T-helper 2 cell treated with Interferon-gamma antibody and Interleukin-4, amounts not matched to agents 5 μg/mL and 100 μg/mL, for 36 hours (primary cell): Measurements from ENCODE around the gene ZNF710.
A peak's percentile ranks its signal among the peaks of the same experiment; 100 is the strongest.
"Not testable (repeated sequence)": the region's sequence is repeated elsewhere in the genome, so short reads cannot be mapped to it uniquely, and the experiment has no call there.

Source experiments
- DNase-seq: peaks from one replicate; pipeline ENCODE4 v3.0.0; 2021; ENCODE audit warnings: low spot score
- H3K27ac Mint-ChIP-seq: one replicate; pipeline ENCODE4 v1.8.0; 2021; ENCODE audit warnings: mild to moderate bottlenecking, mixed read lengths
- H3K27me3 Mint-ChIP-seq: one replicate; pipeline ENCODE4 v1.8.0; 2021; ENCODE audit warnings: low read depth, mixed read lengths
- H3K36me3 Mint-ChIP-seq: one replicate; pipeline ENCODE4 v1.8.0; 2021; ENCODE audit warnings: low read depth, mixed read lengths
- H3K4me1 Mint-ChIP-seq: one replicate; pipeline ENCODE4 v1.8.0; 2021; ENCODE audit warnings: low read depth, mixed read lengths
- H3K4me3 Mint-ChIP-seq: one replicate; pipeline ENCODE4 v1.8.0; 2022; ENCODE audit warnings: mild to moderate bottlenecking, moderate library complexity, mixed read lengths
- H3K9me3 Mint-ChIP-seq: one replicate; pipeline ENCODE4 v1.8.0; 2021; ENCODE audit warnings: mixed read lengths

The ZNF710 gene

GRCh38 chr15:90001062-90001682 lies at the start of gene ZNF710:
TSS of gene ZNF710 (plus strand) at chr15:90001324. CDS start at chr15:90067138, 65,814 bp downstream.
- Mint-ChIP-seq H3K27ac (peak within 1 kb of the TSS; percentile 96), H3K4me3 (peak within 1 kb of the TSS; percentile 98), H3K4me1 (peaks cover 37% of the 10 kb centered on the region), H3K27me3 (peaks cover 6% of the 10 kb centered on the region), H3K9me3 (no peaks in the 10 kb centered on the region), H3K36me3 (peaks cover 21% of the 10 kb centered on the region)
- DNase-seq, result peak; percentile 27

GRCh38 chr15:89954541-89954940 lies 46.6 kb upstream of the ZNF710 start:
- peaks cover 4% of the 10 kb centered on the region for H3K4me1 Mint-ChIP-seq
- H3K27ac Mint-ChIP-seq, result no peak overlapping the region
- no peak for DNase-seq
- no peaks in the 10 kb centered on the region for H3K9me3 Mint-ChIP-seq
- H3K36me3 Mint-ChIP-seq, result no peaks in the 10 kb centered on the region
- peaks cover 7% of the 10 kb centered on the region for H3K27me3 Mint-ChIP-seq
- H3K4me3 Mint-ChIP-seq, result no peak overlapping the region

- H3K36me3 Mint-ChIP-seq, H3K27ac Mint-ChIP-seq, H3K9me3 Mint-ChIP-seq, H3K4me3 Mint-ChIP-seq, DNase-seq, H3K4me1 Mint-ChIP-seq, H3K27me3 Mint-ChIP-seq: not testable (repeated sequence)
These were observed 45.6 kb upstream of the ZNF710 start for GRCh38 chr15:89955449-89955998.

- Mint-ChIP-seq H3K9me3 (no peaks in the 10 kb centered on the region), H3K4me3 (no peak overlapping the region), H3K36me3 (no peaks in the 10 kb centered on the region), H3K27me3 (peaks cover 7% of the 10 kb centered on the region), H3K4me1 (no peaks in the 10 kb centered on the region), H3K27ac (no peak overlapping the region)
- DNase-seq, result no peak
These were observed 42.9 kb upstream of the ZNF710 start for GRCh38 chr15:89958107-89958805.

GRCh38 chr15:89963301-89964231 lies 37.6 kb upstream of the ZNF710 start:
- Mint-ChIP-seq H3K27me3 (peaks cover 9% of the 10 kb centered on the region), H3K4me3 (no peak overlapping the region), H3K9me3 (no peaks in the 10 kb centered on the region), H3K27ac (no peak overlapping the region), H3K36me3 (no peaks in the 10 kb centered on the region), H3K4me1 (peaks cover 4% of the 10 kb centered on the region)
- DNase-seq, result no peak

DNA sequence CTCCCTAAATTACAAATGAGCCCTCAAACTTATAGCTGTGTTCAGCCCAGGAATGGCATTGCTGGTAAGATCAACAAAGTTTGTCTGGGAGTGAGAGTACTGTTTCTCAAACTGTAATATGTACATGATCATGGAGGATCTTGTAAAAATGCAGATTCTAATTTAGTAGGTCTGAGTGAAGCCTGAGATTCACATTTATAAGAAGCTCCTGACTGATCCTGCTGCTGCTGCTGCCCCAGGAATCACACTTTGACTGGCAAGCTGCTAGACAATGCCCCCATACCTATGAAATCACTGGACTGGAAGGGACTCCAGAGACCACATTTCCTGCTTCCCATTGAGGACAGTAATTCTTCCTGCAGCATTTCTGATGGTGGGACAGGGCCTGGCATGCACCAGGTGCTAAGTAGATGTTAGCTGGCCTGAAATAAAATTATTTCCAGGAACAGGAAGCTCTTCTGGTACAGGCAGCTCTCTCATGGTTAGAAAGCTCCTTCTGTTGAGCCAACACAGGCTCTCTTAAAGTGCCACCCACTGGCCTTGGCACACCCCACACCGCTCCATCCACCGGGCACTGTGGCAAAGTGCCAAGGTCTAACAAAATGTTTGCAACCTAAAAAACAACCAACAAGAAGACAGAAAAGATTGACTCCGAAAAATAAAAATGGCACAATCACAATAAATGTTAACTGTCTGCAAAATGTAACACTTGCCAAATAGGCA lies 36.7 kb upstream of the ZNF710 start:
- Mint-ChIP-seq H3K27ac (no peak overlapping the region), H3K4me3 (no peak overlapping the region), H3K36me3 (no peaks in the 10 kb centered on the region), H3K4me1 (peaks cover 4% of the 10 kb centered on the region), H3K27me3 (peaks cover 9% of the 10 kb centered on the region), H3K9me3 (no peaks in the 10 kb centered on the region)
- no peak for DNase-seq

- no peak for DNase-seq
- Mint-ChIP-seq H3K9me3 (no peaks in the 10 kb centered on the region), H3K4me3 (no peak overlapping the region), H3K27ac (no peak overlapping the region), H3K36me3 (no peaks in the 10 kb centered on the region), H3K4me1 (peaks cover 4% of the 10 kb centered on the region), H3K27me3 (peaks cover 9% of the 10 kb centered on the region)
These were observed 33.2 kb upstream of the ZNF710 start for GRCh38 chr15:89967881-89968280.

DNA sequence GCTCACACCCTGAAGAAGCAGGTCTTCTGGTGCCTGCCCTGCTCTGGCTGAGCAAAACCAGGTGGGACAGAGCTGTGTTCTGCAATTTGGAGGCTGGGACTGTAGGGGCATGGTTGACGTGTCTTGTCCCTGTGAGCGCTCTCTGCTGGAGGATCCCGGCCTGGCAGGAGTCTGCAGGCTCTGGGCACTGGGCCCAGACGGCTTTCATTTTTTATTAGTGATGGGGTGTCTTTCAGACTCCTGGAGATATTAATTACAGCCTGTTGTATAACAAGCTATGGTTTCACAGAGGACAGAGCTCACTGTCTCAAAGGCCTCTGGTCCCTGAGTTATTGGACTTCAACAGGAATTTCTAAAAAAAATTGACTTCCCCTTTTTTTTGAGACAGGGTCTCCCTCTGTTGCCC lies 29.5 kb upstream of the ZNF710 start:
- peak; percentile 36 for DNase-seq
- Mint-ChIP-seq H3K4me1 (peaks cover 2% of the 10 kb centered on the region), H3K4me3 (no peak overlapping the region), H3K36me3 (no peaks in the 10 kb centered on the region), H3K27me3 (peaks cover 9% of the 10 kb centered on the region), H3K27ac (no peak overlapping the region), H3K9me3 (no peaks in the 10 kb centered on the region)

DNA sequence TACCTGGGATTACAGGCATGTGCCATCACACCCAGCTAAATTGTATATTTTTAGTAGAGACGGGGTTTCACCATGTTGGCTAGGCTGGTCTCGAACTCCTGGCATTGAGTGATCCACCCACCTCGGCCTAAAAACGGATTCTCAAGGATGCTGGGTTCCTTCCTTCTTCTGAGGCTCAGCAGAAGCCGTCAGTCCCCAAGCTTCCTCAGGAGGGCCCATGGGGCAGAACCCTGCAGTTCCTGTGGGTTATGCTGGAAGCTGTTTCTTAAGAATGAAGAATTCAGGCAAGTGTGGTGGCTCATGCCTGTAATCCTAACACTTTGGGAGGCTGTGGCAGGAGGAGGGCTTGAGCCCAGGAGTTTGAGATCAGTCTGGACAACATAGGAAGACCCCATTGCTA lies 29.0 kb upstream of the ZNF710 start:
- Mint-ChIP-seq H3K36me3 (no peaks in the 10 kb centered on the region), H3K27me3 (peaks cover 7% of the 10 kb centered on the region), H3K27ac (no peak overlapping the region), H3K9me3 (no peaks in the 10 kb centered on the region), H3K4me3 (no peak overlapping the region), H3K4me1 (peaks cover 2% of the 10 kb centered on the region)
- DNase-seq, result no peak

DNA sequence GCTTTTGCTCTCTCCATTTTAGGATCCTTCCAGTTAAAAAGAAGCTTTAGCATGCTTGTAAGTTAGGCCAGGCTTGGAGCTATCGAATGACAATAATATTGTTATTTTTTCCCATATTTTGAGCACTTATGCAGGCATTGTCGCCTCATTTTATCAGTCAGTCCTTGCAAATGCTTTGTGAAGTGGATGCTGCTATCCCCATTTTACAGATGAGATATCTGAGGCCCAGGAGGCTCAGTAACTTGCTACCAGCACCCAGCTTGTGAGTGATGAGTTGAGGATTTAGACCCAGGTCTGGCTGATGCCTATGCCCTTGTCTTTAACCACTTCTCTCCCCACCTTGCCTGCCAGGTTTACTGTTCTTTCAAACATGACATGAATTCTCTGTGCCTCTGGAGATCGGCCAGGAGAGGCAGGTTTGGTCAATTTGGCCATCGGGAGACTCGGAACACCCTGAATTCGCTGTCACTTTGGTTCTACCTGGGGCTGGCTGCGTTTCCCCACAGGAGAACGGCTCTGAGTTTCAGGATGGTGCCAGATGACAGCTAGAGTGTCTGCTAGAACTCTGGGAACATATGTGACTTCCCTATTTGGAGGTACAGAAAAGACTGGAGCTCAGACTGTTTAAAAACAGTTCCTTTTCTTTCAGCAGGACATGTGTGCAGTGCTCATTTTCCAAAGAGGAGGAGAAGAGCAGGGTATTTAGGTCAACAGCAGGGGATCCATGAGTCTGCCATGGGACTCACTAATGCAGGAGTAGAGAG lies 25.5 kb upstream of the ZNF710 start:
- Mint-ChIP-seq H3K4me1 (peaks cover 2% of the 10 kb centered on the region), H3K27ac (no peak overlapping the region), H3K36me3 (no peaks in the 10 kb centered on the region), H3K4me3 (no peak overlapping the region), H3K9me3 (no peaks in the 10 kb centered on the region), H3K27me3 (peaks cover 2% of the 10 kb centered on the region)
- no peak for DNase-seq

DNA sequence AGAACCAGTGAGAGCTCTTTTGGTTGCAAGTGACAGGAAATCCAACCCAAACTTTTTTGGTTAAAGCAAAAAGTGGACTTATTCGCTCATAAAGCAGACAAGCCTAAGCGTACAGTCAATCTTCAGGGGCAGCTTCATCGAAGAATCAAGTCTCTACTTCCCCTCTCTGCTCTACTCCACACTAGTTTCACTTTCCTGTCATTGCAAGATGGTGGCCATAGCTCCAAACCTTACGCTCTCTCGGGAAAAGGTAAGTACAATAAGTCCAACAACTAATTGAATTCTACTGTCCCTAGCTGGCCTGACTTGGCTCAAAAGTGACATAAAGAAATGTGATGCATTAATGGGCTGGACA lies 24.9 kb upstream of the ZNF710 start:
- no peak overlapping the region for H3K4me3 Mint-ChIP-seq
- H3K4me1 Mint-ChIP-seq, result peaks cover 2% of the 10 kb centered on the region

GRCh38 chr15:89977836-89978235 lies 23.3 kb upstream of the ZNF710 start:
- not testable (repeated sequence) for H3K36me3 Mint-ChIP-seq, DNase-seq, H3K4me3 Mint-ChIP-seq, H3K4me1 Mint-ChIP-seq, H3K27ac Mint-ChIP-seq, H3K9me3 Mint-ChIP-seq, H3K27me3 Mint-ChIP-seq

More for the DNA sequence above, 24.9 kb upstream of the ZNF710 start:
- Mint-ChIP-seq H3K36me3 (no peaks in the 10 kb centered on the region), H3K27ac (no peak overlapping the region), H3K27me3 (peaks cover 2% of the 10 kb centered on the region), H3K9me3 (no peaks in the 10 kb centered on the region)
- DNase-seq, result no peak

DNA sequence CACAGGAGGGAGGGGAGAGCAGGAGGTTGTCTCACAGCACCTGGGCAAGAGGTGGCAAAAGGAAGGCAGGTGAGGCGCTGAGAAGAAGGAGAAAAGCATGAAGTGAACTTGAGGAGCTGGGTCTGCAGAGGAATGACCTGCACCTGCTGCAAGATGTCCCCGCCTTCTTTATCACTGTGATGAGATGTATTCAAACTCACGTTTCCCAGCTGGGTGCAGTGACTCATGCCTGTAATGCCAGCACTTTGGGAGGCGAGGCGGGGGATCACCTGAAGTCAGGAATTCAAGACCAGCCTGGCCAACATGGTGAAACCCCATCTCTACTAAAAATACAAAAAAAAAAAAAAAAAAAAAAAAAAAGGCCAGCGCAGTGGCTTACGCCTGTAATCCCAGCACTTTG lies 22.2 kb upstream of the ZNF710 start:
- peaks cover 2% of the 10 kb centered on the region for H3K4me1 Mint-ChIP-seq
- H3K9me3 Mint-ChIP-seq, result no peaks in the 10 kb centered on the region
- no peak for DNase-seq
- H3K27ac Mint-ChIP-seq, result no peak overlapping the region
- no peak overlapping the region for H3K4me3 Mint-ChIP-seq
- H3K27me3 Mint-ChIP-seq, result peaks cover 13% of the 10 kb centered on the region
- H3K36me3 Mint-ChIP-seq, result no peaks in the 10 kb centered on the region
